HepG2 (cell line): ENCODE results near the gene FAM114A1. TPM values are rescaled to one million over a fixed set of nuclear protein-coding genes. Genes with fewer than 3 reads are reported as not detected.

Experiments used
- ARNTL ChIP-seq: sonication (generic); formaldehyde crosslinking; IDR thresholded peaks from 2 replicates; pipeline ENCODE4 v1.4.0; 2020; ENCODE audit warnings: mild to moderate bottlenecking, missing genetic modification reagents
- CBFB ChIP-seq: sonication (generic); formaldehyde crosslinking; IDR thresholded peaks from 2 replicates; pipeline ENCODE4 v1.4.0; 2020; ENCODE audit warnings: missing genetic modification reagents
- CREB1 ChIP-seq, 2 experiments: fragments of 450-650 bp in 1 of 2; IDR thresholded peaks; 2 replicates each; pipeline ENCODE4 v1.6.1; 2016 to 2017; ENCODE audit warnings: control low read depth in 1 of 2, mild to moderate bottlenecking in 1 of 2, missing compliant biosample characterization in 1 of 2, missing genetic modification characterization in 1 of 2
- FOXA1 ChIP-seq, 2 experiments: fragments of 450-650 bp in 1 of 2; sonication (generic) in 1 of 2; formaldehyde crosslinking in 1 of 2; IDR thresholded peaks; 2 replicates each; pipeline versions ENCODE4 v1.4.0 to v1.6.1; 2016 to 2020; ENCODE audit warnings: missing genetic modification reagents in 1 of 2
- HNF4A ChIP-seq: sonication (generic); formaldehyde crosslinking; IDR thresholded peaks from 2 replicates; pipeline ENCODE4 v1.4.0; 2020; ENCODE audit warnings: missing genetic modification reagents
- KDM1A ChIP-seq: IDR thresholded peaks from 2 replicates; pipeline ENCODE4 v1.6.1; 2016; ENCODE audit warnings: missing compliant biosample characterization
- MED13 ChIP-seq: sonication (generic); formaldehyde crosslinking; IDR thresholded peaks from 2 replicates; pipeline ENCODE4 v1.5.0; 2020; ENCODE audit warnings: missing genetic modification reagents
- PRDM15 ChIP-seq: sonication (generic); formaldehyde crosslinking; IDR thresholded peaks from 2 replicates; pipeline ENCODE4 v1.4.0; 2020; ENCODE audit warnings: missing genetic modification reagents
- RARG ChIP-seq: sonication (generic); formaldehyde crosslinking; IDR thresholded peaks from 2 replicates; pipeline ENCODE4 v1.4.0; 2020; ENCODE audit warnings: low read depth, mild to moderate bottlenecking, missing genetic modification reagents
- RELA ChIP-seq: sonication (generic); formaldehyde crosslinking; IDR thresholded peaks from 2 replicates; pipeline ENCODE4 v1.4.0; 2020; ENCODE audit warnings: missing genetic modification reagents
- REST ChIP-seq, 2 experiments: IDR thresholded peaks; 2 replicates each; pipeline ENCODE4 v1.6.1; 2011 to 2012; ENCODE audit warnings: low read length in 2 of 2, borderline replicate concordance in 1 of 2, low read depth in 1 of 2, mild to moderate bottlenecking in 1 of 2, moderate library complexity in 1 of 2
- TRAFD1 ChIP-seq: sonication (generic); formaldehyde crosslinking; IDR thresholded peaks from 2 replicates; pipeline ENCODE4 v1.5.1; 2020; ENCODE audit warnings: missing genetic modification reagents, mild to moderate bottlenecking, borderline replicate concordance
- TRIM22 ChIP-seq: fragments of 450-650 bp; IDR thresholded peaks from 2 replicates; pipeline ENCODE4 v1.6.1; 2017
- YEATS2 ChIP-seq: sonication (generic); formaldehyde crosslinking; IDR thresholded peaks from 2 replicates; pipeline ENCODE4 v1.4.0; 2020; ENCODE audit warnings: missing genetic modification reagents, borderline replicate concordance
- ZBTB14 ChIP-seq: sonication (generic); formaldehyde crosslinking; IDR thresholded peaks from 2 replicates; pipeline ENCODE4 v1.4.0; 2020; ENCODE audit warnings: missing genetic modification reagents
- ZNF382 ChIP-seq: sonication (generic); formaldehyde crosslinking; IDR thresholded peaks from 2 replicates; pipeline ENCODE4 v1.5.0; 2020; ENCODE audit warnings: missing genetic modification reagents, mild to moderate bottlenecking, borderline replicate concordance
- ZNF605 ChIP-seq: sonication (generic); formaldehyde crosslinking; IDR thresholded peaks from 2 replicates; pipeline ENCODE4 v1.8.0; 2022; ENCODE audit warnings: mild to moderate bottlenecking, missing genetic modification reagents
- polyA plus RNA-seq, 8 experiments: library from polyadenylated mRNA; depleted of rRNA in 3 of 8; stranded (reverse) in 7 of 8; unstranded in 1 of 8; fragments of >200 nt; fragmentation: Illumina TruSeq in 4 of 8; extraction: Trizol in 4 of 8; gene quantifications; 2 replicates each; pipeline versions ENCODE4 v1.2.1 to v1.2.3, GENCODE V29; 2011 to 2016; ENCODE audit warnings: low read depth in 4 of 8, missing spikeins in 1 of 8, mixed read lengths in 1 of 8; ENCODE audit not compliant: insufficient read depth in 1 of 8
- total RNA-seq, 5 experiments: library from RNA; depleted of rRNA; stranded (reverse); fragments of >200 nt; fragmentation: Illumina TruSeq; extraction: Trizol; gene quantifications; 2 replicates each; pipeline ENCODE4 v1.2.3, GENCODE V29; 2016; ENCODE audit warnings: low read depth in 1 of 5

Gene FAM114A1
- total and polyA plus RNA-seq, 2 of the 13 experiments (the other 11 are each of a cell fraction or from before 2014, with no cell fraction given) = 61.0 to 76.9 TPM

GRCh38 chr4:38872620-38873019, 5.0 kb downstream of the FAM114A1 start (continued):
- no peak for TF ChIP-seq PRDM15
- no peak for TF ChIP-seq CBFB (CRISPR knock-in tag)
- TF ChIP-seq MED13 = no peak
- peak; percentile 84 for TF ChIP-seq FOXA1 (IDR thresholded peaks at IDR 0.05)
- TF ChIP-seq FOXA1 (CRISPR knock-in tag; IDR thresholded peaks at IDR 0.05) = peak; percentile 97
- TF ChIP-seq ZNF382 (CRISPR knock-in tag) = no peak
- TF ChIP-seq TRIM22 = no peak
- peak in 1 of 2 experiments; percentile 20; a peak in 1 of 4 replicates for TF ChIP-seq REST (IDR thresholded peaks at IDR 0.05; ENCODE audit: borderline replicate concordance in 1 of 2, low read depth in 1 of 2, low read length in 2 of 2)
- no peak for TF ChIP-seq RARG (CRISPR knock-in tag)
- TF ChIP-seq ZBTB14 (CRISPR knock-in tag) = no peak
- no peak for TF ChIP-seq TRAFD1 (CRISPR knock-in tag)
- no peak for TF ChIP-seq ZNF605 (CRISPR knock-in tag)
- no peak for TF ChIP-seq RELA (CRISPR knock-in tag)
- TF ChIP-seq CREB1 (IDR thresholded peaks at IDR 0.05) = peak; percentile 52; the same call in 1 of the 2 replicates
- peak; percentile 65 for TF ChIP-seq CREB1 (CRISPR knock-in tag; IDR thresholded peaks at IDR 0.05)
- no peak for TF ChIP-seq ARNTL (CRISPR knock-in tag)
- no peak for TF ChIP-seq KDM1A (CRISPR knock-in tag)
- TF ChIP-seq YEATS2 (CRISPR knock-in tag) = no peak
- TF ChIP-seq HNF4A = no peak
